ENCODE measurements around the gene PPARGC1A.

DNA sequence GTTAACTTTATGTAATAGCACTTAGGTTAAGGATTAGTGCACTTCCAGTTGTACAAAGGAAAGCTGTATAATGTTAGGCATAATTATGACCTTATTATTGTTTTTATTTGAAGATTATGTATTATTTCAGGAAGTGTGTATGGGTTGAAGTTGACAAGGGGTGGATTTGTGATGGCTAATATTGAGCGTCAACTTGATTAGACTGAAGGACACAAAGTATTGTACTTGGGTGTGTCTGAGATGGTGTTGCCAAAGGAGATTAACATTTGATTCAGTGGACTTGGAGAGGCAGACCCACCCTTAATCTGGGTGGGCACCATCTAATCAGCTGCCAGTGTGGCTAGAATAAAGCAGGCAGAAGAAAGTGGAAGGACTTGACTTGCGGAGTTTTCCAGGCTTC is 127.3 kb downstream of the PPARGC1A start:
- TF ChIP-seq FOSL1 (CRISPR knock-in tag; IDR thresholded peaks at IDR 0.05; ENCODE audit: borderline replicate concordance) (no peak), YEATS2 (CRISPR knock-in tag; IDR thresholded peaks at IDR 0.05; ENCODE audit: borderline replicate concordance) (no peak), POLR2A (IDR thresholded peaks at IDR 0.05; ENCODE audit: insufficient read depth in 1 of 2, low read depth in 2 of 2, low read length in 2 of 2) (no peak)
- TF ChIP-seq, protein P1, sequence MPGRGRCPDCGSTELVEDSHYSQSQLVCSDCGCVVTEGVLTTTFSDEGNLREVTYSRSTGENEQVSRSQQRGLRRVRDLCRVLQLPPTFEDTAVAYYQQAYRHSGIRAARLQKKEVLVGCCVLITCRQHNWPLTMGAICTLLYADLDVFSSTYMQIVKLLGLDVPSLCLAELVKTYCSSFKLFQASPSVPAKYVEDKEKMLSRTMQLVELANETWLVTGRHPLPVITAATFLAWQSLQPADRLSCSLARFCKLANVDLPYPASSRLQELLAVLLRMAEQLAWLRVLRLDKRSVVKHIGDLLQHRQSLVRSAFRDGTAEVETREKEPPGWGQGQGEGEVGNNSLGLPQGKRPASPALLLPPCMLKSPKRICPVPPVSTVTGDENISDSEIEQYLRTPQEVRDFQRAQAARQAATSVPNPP (CRISPR knock-in tag; IDR thresholded peaks at IDR 0.05), result no peak

Measured in HepG2 (cell line).